Head of caudate nucleus (tissue), 42 donors: Measurements from ENCODE around the gene RECQL.
"Not testable (repeated sequence)": the region's sequence is repeated elsewhere in the genome, so short reads cannot be mapped to it uniquely, and the experiment has no call there.

ENCODE experiments used
- DNase-seq, 42 donors: peaks; one replicate each; pipeline versions ENCODE4 v3.0.0 to v3.0.0-alpha.2; 2020 to 2021; ENCODE audit warnings: mixed read lengths in 7 of 42
- intact Hi-C: fragments of 100-400 bp; cut with DNase I; formaldehyde crosslinking; loops from one replicate; pipeline ENCODE4 v1.15.0; 2022

RECQL gene

DNA sequence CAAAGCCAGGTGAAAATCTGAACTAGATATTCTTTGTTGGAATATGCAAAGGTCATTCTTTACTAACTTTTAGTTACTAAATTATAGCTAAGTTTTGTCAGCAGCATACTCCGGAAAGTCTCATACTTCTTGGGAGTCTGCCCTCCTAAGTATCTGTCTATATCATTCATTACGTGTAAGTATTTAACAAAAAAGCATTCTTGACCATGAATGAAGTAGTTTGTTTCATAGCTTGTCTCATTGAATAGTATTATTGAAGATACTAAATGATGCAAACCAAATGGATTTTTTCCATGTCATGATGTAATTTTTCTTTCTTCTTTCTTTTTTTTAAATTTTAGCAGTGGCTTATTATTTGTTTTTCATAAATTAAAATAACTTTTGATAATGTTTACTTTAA is 14.8 kb upstream of the RECQL start:
- no peak for DNase-seq
- intact Hi-C loops: no loop called here

DNA sequence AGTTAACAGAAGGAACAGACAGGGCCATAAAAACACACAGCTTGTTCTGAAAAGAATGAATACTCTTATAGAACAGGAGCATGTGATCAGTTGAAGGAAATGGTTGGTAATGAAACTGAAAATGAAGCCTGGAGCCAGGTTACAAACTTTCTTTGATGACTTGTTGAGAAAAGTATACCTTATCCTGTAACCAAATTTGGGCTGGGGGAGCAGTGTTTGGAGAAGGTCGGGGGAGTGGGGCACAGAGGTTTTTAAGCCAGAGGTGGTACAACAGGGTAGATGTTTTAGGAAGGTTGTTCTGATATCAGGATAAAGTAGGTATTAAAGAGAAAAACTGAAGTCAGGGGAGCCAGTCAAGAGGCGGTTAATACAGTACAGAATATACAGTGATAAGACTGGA is 8.3 kb upstream of the RECQL start:
- intact Hi-C loops: no loop called here
- DNase-seq: no peak

DNA sequence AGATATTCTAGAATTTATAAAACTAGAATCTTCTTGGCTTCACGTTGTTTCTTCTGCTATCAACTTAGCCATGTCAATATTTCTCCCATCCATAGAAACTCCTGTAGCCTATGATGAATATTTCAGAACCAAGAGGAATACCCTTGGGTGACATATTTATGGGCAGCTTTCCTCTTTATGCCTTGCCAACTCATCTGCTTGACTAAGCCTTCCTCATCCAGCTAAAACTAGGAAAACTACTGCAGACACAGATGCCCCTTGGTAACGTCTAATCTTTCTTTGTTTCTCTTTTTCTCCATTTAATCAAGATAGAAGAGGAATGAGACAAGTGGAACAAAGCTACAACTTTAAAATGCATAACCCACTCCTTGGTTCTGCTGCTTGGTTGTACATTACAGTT is 6.4 kb upstream of the RECQL start:
- DNase-seq: no peak
- intact Hi-C loops: no loop called here

DNA sequence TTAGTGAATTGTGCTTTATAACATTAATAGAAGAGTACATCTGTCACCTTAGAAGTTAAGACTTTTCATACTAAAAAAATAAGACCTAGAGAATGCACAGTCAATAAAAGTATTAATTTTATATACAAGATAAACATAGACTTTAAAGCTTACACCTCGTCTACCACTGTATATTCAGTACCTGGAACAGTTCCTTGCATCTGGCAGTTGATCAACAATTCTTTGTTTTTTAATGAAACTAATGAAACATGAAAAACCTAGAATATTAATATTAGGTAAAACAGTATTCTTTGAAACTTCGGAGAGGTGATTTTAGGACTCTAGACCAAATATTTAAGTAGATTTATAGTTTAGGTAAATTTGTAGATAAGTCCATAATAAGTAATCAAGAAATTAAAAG is 4.5 kb upstream of the RECQL start:
- intact Hi-C loops: no loop called here
- DNase-seq: no peak

- no peak for DNase-seq
- intact Hi-C loops: no loop called here
These were observed 1.4 kb upstream of the RECQL start for GRCh38 chr12:21502872-21503271.

DNA sequence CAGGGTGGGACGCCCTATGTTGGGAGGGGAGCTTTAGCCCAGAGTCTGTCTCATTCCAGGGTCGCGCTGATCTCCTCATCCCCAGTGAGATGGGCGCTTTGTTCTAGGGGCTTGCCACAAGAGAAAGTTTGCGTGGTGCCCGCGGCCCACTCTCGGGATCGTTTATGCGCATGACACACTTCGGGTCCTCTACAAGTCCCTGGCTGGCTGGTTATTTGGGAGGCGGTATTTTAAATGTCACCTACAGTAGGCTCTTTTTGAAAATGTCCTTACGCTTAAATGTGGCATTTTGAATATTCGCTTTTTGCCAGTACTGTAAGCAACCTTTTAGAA is 695 bp upstream of the RECQL start:
- DNase-seq: peak in 39 of 42 donors; percentile 4 to 63 (median 33)
- intact Hi-C loops: no loop called here

GRCh38 chr12:21500786-21501257 is 613 bp downstream of the RECQL start:
- peak in 2 of 42 donors; percentile 1 to 4 for DNase-seq
- intact Hi-C loops: no loop called here

GRCh38 chr12:21499765-21500164 is 1.7 kb downstream of the RECQL start:
- no peak for DNase-seq
- intact Hi-C loops: no loop called here

DNA sequence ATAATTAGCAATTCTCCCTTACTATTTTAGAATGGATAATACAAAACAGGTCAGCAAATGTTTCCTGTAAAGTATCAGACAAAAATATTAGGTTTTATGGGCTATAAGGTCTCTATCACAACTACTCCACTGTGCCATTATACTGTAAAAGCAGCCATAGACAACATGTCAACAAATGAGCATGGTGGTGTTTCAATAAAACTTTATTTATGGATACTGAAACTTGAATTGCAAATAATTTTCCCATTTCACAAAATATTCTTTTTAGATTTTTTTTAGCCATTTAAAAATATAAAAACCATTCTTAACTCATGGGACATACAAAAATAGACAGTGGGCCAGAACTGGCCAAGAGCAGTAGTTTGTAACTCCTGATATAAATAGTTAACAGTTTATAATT is 15.4 kb downstream of the RECQL start:
- intact Hi-C loops: no loop called here
- no peak for DNase-seq

DNA sequence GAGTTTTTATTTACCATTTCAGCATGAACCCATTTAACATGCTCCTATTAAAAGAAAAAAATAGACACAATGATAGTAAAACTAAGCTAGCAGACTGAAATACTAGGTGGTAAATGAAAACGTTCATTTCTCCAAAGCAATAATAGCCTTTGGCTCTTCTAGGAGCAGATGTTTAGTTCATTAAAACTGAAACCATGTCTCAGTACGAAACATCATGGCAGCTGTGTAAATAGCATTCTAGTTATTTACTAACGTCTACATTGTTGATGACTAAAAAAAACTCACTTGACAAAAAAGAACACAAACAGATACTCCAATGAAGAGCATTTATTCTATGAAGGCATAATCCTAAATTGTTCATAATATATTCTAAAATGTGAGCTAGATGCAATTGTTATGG is 17.9 kb downstream of the RECQL start:
- intact Hi-C loops: no loop called here
- DNase-seq: no peak

DNA sequence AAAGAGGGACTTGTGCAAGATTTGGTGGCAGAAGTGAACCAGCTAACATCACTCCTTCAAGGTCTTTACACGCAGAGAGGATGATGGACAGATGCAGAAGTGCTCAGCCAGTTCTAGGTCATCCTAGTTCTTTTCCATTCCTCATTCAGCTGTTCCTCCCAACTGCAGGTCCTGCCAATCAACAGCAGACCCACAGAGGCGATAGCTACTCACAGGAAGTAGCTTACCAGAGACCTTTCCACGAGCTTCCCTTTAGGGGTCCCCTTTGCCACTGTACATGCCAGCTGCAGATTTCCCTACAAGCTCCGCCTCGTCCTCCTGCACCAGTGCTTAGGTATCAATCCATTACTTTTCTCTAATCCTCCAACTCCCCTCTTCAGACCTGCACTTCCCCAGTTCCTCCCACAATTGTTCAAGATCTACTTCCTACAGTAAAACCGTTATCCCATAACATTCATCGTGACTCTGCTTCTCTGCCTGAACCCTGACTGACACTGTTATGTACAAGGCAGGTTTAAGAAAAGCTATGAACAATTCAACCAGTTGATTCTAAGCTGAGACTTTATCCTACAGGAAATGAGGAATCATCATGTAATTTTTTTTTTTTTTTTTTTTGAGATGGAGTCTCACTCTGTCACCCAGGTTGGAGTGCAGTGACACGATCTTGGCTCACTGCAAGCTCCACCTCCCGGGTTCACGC is 22.5 kb downstream of the RECQL start:
- intact Hi-C loops: no loop called here
- DNase-seq: peak in 3 of 42 donors; percentile 5 to 14 (median 5)

- no peak for DNase-seq
- intact Hi-C loops: no loop called here
These were observed 24.5 kb downstream of the RECQL start for GRCh38 chr12:21476949-21477348.

GRCh38 chr12:21475552-21475951 is 25.9 kb downstream of the RECQL start:
- intact Hi-C loops: no loop called here
- DNase-seq: no peak

- DNase-seq: no peak
- intact Hi-C loops: no loop called here
These were observed 29.1 kb downstream of the RECQL start for GRCh38 chr12:21472197-21472823.

DNA sequence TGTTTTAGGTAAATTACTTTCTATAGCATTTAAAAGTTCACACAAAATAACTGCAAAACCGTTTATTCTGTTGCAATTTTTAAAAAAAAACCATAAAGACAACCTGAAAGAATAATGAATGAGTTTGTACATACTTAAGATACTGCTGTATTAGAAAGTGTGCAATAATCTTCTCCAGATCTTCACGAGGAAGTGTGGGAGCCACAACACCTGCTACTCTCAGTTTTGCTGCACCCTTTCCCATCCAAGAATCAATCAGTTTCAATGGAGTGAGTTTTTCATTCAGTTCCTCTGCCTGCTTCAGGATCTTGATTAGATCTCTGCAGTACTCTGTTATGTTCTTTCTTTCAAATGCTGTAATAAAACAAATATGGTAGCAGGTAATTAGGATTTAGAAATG is 30.1 kb downstream of the RECQL start:
- intact Hi-C loops: no loop called here
- DNase-seq: no peak

GRCh38 chr12:21467334-21467733 is 34.1 kb downstream of the RECQL start:
- intact Hi-C loops, DNase-seq: not testable (repeated sequence)

- no peak for DNase-seq
- intact Hi-C loops: no loop called here
These were observed 42.0 kb downstream of the RECQL start for GRCh38 chr12:21459474-21459873.

DNA sequence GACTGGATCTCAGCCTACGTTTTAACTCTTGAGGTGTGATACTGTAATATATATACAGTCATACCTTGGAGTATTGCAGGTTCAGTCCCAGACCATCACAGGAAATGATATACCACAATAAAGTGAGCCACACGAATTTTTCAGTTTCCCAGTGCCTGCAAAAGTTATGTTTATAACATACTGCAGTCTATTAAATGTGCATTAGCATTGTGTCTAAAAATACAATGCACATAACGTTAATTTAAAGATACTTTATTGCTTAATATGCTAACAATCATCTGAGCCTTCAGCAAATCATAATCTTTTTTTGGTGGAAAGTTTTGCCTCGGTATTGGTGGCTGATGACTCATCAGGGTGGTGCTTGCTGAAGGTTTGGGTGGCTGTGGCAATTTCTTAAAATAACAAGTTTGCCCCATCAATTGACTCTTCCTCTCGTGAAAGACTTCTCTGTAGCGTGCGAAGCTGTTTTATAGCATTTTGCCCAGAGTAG is 45.1 kb downstream of the RECQL start:
- DNase-seq: peak in 1 of 42 donors; percentile 20
- intact Hi-C loops: no loop called here

DNA sequence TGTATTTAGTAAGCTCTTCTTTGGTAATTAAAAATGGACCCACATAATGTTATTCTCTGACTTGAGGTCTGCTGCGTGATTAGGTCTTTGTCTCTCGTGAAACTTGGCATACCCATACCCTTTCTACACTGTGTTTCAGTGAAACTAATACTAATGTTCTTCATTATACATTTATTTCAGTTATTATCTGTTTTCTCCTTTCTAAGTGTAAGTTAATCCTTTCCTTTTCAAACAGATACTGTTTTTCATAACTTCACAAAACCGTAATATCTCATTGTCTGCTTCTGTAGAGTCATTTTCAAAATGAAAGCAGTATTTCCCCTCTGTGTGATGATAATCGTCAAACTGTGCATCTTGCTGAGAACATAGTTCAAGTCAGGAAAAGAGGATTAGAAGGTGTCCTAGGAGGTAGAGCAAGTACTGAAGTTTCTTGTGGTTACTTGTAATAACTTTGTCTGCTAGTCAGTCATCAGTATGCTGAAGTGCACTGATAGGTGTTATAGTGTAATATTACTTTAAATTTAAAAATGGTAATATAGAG is 48.1 kb downstream of the RECQL start:
- intact Hi-C loops: no loop called here
- DNase-seq: no peak

- intact Hi-C loops: no loop called here
These were observed 49.9 kb downstream of the RECQL start for GRCh38 chr12:21451529-21451928.

More at GRCh38 chr12:21451529-21451928, 49.9 kb downstream of the RECQL start:
- DNase-seq: no peak
